WI38 (cell line): Measurements from ENCODE around the gene LCN2.

ENCODE experiments used
- H3K4me3 ChIP-seq: 2 replicates; pipeline ENCODE4 v1.5.1; 2011; ENCODE audit warnings: low read depth, mild to moderate bottlenecking, control low read depth, low read length
- CTCF ChIP-seq: IDR thresholded peaks from 2 replicates; pipeline ENCODE4 v1.5.1; 2012; ENCODE audit warnings: low read depth, mild to moderate bottlenecking, control low read depth, low read length

The LCN2 gene

GRCh38 chr9:128163027-128163515 is 13.8 kb downstream of the LCN2 start:
- TF ChIP-seq CTCF, result no peak
- H3K4me3 ChIP-seq, result no peak overlapping the region

- TF ChIP-seq CTCF, result no peak
- H3K4me3 ChIP-seq, result no peak overlapping the region
Observed at GRCh38 chr9:128163523-128164306, 14.5 kb downstream of the LCN2 start.

- no peak overlapping the region for H3K4me3 ChIP-seq
- no peak for TF ChIP-seq CTCF
Observed at GRCh38 chr9:128164307-128164885, 15.1 kb downstream of the LCN2 start.

GRCh38 chr9:128166169-128166568 is 16.9 kb downstream of the LCN2 start:
- no peak overlapping the region for H3K4me3 ChIP-seq
- no peak for TF ChIP-seq CTCF

GRCh38 chr9:128167209-128167608 is 18.0 kb downstream of the LCN2 start:
- no peak overlapping the region for H3K4me3 ChIP-seq
- TF ChIP-seq CTCF, result no peak

GRCh38 chr9:128168731-128169308 is 19.6 kb downstream of the LCN2 start:
- no peak for TF ChIP-seq CTCF
- no peak overlapping the region for H3K4me3 ChIP-seq

- no peak overlapping the region for H3K4me3 ChIP-seq
- TF ChIP-seq CTCF, result no peak
Observed at GRCh38 chr9:128169492-128169891, 20.2 kb downstream of the LCN2 start.
